GM19452 (cell line): ENCODE measurements around the gene DEGS1.
"Not testable (repeated sequence)": the region's sequence is repeated elsewhere in the genome, so short reads cannot be mapped to it uniquely, and the experiment has no call there.

Source experiments
- ATAC-seq: cut with Tn5 transposase; IDR thresholded peaks from one replicate; pipeline ENCODE4 v1.9.1; 2021; ENCODE audit not compliant: unreplicated experiment

The DEGS1 gene

DNA sequence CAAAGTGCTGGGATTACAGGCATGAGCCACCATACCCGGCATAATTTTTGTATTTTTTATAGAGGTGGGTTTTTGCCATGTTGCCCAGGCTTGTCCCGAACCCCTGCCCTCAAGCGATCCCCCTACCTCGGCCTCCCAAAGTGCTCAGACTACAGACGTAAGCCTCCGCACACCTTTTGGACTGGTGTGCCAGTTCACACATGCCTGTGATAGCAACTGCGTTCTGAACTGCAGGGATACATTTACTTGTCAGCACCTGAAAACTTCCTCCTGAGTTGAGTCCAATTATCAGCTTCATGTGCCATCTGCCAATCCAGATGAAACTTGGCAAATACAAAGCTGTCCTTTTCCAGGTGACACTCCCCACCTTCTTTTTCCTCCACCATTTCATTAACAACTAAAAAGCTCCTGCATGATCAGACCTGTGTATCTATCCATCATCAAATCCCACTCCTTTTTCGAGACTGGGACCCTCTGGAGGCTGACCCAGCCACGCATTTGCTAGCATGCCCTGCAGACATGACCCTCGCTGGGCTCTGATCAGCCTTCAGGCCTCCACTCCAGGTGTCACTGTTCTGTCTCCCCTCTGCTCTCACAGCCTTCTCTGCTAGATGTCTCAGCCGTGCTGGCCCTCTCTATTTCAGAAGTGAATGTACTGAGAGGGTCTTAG, 2.1 kb upstream of the DEGS1 start:
- ATAC-seq: no peak

DNA sequence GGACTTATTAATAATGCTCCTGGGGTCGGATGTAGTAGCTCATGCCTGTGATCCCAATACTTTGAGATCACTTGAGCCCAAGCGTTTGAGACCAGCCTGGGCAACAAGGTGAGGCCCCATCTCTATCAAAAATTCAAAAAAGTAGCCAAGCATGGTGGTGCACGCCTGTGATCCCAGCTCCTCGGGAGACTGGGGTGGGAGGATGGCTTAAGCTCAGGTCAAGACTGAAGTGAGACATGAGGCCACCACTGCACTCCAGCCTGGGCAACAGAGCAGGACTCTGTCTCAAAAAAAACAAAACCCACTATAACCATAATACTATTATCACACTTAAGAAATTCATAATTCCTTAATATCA, 1.6 kb upstream of the DEGS1 start:
- no peak for ATAC-seq

DNA sequence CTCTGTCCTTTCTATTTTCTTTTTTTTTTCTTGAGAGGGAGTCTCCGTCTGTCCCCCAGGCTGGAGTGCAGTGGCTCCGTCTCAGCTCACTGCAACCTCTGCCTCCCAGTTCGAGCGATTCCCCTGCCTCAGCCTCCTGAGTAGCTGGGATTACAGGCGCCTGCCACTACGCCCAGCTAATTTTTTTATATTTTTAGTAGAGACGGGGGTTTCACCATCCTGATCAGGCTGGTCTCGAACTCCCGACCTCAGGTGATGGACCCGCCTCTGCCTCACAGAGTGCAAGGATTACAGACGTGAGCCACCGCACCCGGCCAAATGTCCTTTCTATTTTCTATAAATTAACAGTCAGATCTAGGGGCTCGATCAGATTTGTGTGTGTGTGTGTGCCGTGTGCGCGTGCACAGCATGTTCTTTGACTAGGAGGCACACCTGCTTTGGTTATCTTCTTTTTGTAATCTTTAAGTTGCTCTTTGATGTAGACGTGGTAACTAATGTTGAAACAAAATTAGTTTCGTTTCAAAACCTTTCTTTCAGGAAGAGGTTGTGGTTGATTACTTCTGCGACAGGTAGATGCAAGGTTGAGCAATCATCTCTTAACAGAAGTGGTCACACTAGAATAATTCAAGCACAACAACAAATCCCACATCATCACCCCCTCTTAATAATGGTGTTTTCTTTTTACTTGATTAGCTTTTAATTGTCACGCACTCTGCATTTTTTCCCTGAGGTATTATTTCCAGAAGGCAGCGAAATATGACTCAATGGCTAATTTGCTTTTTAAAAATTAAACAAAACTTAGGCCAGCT, 779 bp upstream of the DEGS1 start:
- peak; percentile 44 for ATAC-seq

DNA sequence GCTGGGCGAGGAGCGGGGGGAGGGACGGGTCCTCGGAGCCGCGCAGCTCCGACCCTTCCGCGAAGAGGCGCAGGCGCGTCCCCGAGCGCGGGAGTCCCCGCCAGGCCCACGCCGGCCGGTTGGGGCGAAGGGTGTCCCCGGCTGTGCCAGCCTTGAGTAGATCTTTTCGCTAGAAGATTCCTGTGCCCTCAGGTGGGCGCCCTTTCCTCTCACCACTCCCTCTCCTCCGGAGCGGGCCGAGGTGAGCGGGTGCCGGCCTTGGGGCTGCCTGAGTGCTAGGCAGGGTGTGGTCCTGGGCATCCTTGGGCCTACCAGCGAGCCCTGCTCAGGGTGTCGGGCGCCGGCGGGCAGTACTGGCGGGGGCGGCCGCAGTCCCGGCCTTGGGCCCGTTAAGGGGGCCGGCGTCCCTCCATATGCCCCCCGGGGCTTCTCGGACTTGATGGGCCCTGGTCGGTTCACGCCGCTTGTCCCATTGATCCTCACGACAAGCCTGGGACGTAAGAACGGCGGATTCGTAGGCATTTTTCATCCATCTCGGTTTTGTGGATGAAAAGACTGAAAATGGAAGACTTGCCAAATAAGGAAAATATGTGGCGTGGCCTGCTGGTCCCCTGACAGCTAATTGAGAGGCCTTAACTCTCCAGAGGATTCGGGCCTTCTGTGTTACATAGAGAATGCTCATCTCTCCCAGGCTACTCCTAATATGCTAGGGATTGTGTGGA, 712 bp downstream of the DEGS1 start:
- peak; percentile 45 for ATAC-seq

DNA sequence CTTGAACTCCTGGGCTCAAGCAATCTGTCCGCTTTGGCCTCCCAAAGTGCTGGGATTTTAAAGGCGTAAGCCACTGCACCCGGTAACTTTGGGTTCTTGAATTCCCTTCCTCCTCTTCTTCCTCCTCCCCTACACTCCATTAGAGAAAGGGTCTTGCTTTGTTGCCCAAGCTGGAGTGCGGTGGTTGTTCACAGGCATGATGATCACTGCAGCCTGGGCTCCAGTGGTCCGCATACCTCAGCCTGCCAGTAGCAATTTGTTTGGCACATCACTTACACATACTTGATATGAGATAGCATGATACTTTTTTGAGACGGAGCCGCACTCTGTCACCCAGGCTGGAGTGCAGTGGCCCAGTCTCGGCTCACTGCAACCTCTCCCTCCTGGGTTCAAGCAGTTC, 2.2 kb downstream of the DEGS1 start:
- no peak for ATAC-seq

DNA sequence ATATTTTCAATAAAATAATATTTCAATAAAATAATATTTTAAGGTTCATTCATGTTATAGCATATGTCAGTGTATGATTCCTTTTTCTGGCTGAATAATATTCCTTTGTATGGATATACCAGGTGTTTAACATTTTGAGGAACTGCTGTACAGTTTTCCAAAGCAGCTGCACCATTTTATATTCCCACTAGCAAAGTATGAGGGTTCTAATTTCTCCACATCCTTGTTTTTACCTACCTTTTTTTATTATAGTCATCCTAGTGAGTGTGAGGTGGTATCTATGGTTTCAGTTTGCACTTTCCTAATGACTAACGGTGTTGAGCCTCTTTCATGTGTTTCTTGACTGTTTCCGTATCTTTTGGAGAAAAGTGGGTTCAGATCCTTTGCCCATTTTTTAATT, 5.2 kb downstream of the DEGS1 start:
- no peak for ATAC-seq

DNA sequence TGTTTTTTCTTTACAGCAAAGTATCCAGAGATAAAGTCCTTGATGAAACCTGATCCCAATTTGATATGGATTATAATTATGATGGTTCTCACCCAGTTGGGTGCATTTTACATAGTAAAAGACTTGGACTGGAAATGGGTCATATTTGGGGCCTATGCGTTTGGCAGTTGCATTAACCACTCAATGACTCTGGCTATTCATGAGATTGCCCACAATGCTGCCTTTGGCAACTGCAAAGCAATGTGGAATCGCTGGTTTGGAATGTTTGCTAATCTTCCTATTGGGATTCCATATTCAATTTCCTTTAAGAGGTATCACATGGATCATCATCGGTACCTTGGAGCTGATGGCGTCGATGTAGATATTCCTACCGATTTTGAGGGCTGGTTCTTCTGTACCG, 6.5 kb downstream of the DEGS1 start:
- ATAC-seq: no peak

DNA sequence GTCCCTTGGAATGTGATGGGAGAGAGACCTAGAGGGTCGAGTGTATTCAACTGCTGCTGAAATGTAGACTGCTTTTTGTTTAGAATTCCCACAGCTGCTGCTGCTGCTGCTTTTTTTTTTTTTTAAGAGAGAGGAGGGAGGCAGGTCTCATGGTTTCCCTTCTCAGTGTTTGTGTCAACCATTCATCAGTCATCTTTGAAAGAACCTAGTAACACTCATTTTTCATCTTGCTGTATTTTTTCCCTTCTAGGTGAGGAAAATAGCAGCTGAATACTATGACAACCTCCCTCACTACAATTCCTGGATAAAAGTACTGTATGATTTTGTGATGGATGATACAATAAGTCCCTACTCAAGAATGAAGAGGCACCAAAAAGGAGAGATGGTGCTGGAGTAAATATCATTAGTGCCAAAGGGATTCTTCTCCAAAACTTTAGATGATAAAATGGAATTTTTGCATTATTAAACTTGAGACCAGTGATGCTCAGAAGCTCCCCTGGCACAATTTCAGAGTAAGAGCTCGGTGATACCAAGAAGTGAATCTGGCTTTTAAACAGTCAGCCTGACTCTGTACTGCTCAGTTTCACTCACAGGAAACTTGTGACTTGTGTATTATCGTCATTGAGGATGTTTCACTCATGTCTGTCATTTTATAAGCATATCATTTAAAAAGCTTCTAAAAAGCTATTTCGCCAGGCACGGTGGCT, 9.2 kb downstream of the DEGS1 start:
- no peak for ATAC-seq

DNA sequence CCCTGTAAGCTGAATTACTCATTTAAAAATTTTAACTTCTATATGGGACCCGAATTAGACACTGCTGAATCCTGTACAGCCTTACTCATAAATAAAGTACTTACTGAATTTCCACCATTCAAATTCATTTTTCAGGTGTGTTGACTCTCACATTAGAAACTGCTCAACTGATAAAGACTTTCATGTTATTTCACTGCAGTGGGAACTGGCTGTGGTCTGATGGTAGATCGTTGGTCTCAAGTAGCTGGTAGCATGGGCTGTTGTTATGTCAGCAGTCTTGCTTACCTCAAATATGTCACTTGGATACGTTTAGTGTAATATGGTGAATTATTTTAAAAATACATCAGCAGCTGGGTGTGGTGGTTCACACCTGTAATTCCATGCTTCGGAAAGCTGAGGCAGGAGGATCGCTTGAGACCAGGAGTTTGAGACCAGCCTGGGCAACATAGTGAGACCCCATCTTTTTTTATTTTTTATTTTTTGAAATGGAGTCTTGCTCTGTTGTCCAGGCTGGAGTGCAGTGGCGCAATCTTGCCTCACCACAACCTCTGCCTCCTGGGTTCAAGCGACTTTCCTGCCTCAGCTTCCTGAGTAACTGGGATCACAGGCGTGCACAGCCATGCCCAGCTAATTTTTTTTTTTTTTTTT, 10.4 kb downstream of the DEGS1 start:
- ATAC-seq: no peak

DNA sequence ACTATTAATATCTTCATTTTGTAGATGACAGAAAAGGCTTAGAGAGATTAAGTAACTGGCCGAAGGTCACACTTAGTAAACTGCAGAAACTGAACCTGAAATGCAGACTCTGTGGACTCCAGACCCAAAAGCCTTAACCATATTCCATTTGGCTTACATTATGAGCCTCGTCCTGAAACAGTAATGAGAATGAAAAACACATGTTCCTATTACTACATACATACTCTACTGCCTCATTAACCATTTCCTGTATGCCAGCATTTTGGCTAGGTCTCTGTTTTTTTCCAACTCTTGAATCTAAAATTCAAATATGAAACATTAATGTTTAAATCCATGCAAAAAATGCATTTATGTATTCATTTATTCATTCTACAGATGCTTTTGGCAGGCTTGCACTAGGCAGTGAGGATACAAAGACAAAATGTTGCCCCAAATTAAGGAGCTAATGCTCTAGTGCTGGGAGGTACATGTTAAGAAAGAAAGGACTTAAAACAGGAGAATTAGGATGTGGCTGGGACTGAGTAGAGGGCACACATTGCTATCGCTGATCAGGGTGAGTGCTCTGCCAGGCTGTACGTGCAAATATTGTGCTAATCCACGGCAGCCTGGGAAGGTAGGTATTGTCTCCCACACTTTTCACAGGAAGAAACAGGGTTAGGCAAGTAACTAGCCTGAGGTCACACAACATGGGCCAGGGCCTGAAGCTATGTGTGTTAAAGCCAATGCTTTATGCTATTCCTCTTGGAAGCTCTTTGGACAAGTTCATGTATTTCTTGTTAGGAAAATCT, 14.0 kb downstream of the DEGS1 start:
- no peak for ATAC-seq

DNA sequence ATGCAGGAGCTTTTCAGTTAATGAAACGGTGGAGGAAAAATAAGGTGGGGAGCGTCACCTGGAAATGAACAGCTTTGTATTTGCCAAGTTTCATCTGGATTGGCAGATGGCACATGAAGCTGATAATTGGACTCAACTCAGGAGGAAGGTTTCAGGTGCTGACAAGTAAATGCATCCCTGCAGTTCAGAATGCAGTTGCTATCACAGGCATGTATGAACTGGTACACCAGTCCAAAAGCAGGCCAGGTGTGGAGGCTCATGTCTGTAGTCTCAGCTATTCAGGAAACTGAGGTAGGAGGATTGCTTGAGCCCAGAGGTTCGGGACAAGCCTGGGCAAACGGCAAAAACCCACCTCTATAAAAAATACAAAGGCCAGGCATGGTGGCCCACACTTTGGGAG, 15.5 kb downstream of the DEGS1 start:
- no peak for ATAC-seq

DNA sequence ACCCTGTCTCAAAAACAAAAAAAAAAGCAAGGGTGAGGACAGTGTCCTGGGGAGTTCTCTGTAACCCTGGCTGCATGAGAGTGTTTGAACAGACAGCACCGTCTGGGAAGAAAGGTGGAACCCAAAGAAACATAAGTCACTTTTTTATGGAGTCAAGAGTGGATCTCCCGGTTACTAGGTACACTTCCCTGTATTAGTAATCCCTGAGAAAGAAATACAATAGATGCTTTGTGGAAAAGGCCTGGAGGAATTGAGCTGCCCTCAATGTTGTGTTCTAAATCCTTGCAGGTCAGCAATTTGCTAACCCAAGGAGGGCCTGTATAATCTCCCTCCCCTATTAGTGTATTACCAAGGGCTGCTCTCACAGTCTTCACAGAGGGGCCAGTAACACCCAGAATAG, 16.6 kb downstream of the DEGS1 start:
- ATAC-seq: no peak

DNA sequence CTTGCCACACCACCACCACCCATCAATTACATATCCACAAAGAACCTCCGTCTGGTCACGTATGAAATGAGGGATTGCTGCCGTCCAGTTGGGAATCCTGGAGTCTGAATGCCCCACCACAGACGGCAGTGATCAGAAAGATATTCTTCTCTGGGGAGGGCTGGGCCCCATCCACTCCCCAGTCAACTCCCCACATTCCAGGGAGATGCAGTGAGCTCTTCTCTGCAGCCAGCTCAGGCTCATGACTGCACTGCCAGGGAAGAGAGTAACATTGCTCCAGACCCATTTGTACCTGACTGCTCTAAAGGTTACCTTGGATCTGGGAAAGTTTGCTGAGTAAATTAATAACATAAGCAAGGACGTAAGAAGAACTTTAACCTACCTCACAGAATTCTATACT, 18.3 kb downstream of the DEGS1 start:
- no peak for ATAC-seq

DNA sequence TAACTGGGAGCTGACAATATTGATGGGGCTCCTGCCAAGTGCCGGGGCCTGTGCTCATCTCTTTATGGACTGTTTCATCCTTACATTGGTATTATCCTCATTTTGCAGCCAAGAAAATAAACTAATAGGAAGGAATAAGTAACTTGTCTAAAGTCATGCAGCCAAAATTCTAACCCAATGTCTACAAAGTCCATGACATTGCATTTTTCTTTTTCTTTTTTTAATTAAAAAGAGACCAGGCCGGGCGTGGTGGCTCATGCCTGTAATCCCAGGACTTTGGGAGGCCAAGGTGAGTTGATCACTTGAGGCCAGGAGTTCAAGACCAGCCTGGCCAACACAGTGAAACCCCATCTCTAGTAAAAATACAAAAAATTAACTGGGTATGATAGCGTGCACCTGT, 18.8 kb downstream of the DEGS1 start:
- ATAC-seq: no peak

DNA sequence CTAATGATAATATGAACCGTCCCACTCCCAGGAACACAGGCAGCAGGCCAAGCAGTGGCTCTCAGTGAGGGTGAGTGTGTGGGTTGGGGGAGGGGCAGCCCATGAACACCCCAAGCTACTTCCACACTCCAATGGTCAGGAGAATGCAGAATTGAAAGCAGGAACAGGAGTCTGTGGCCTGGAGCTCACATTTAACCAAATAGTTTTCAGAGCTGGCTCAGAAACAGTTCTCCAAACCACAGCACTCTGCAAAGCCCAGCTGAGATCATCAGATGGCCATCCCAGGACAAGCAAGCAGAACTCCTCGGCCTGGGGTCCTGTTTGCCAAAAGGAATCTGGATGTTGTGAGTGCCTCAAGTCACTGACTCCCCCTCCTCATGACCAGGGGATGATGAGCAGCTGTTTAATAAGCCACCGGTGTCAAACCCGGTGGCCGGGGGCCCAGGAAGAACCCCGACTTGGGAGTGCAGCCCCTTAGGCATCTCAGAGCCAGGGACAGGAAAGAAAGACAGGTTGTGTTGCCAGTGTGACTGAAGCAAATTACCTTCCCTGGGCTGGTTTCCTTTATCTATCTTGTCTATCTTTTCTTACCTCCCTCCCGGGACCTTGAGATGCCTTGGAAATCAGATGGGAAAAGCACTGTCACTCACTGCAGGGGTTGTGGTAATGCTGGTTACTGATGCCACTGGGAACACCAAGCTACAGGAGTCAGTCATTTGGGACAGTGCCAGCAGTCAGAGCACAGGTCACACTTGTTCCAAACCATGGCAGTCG, 20.4 kb downstream of the DEGS1 start:
- peak; percentile 47 for ATAC-seq

DNA sequence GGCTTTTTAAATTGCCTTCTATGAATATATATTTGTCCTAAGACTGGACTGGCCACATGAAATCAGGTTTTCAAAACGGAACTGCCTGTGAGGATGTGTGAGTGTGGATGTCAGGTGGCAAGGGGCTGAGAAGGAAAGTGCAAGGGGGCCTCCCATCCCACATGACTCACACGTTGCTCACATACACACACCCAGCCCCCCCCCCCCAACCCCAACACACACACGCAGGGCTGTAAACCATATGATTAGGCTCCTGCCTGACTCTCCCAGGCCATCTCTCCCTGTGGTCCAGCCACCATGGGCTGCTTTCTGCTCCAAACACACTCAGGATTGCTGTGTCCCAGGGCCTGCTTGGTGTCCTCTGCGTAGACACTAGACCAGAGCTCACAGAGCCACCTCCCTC, 22.4 kb downstream of the DEGS1 start:
- no peak for ATAC-seq

DNA sequence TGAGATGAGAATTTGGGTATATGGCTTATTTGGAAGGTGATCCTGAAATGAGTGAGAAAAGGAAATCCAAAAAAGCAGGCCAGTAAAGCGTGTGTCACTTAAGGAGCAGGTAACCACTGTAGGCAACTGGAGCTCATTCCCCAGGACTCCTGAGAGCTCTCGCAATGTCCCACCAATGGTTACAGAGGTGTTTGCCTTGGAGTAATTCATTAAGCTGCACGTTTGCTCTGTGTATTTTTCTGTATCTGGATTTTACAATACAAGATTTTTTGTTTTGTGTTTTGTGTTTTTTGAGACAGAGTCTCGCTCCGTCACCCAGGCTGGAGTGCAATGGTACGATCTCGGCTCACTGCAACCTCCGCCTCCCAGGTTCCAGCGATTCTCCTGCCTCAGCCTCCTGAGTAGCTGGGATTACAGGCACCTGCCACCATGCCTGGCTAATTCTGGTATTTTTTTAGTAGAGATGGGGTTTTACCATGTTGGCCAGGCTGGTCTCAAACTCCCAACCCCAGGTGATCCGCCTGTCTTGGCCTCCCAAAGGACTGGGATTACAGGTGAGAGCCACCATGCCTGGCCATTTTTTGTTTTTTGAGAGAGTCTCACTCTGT, 23.0 kb downstream of the DEGS1 start:
- not testable (repeated sequence) for ATAC-seq

DNA sequence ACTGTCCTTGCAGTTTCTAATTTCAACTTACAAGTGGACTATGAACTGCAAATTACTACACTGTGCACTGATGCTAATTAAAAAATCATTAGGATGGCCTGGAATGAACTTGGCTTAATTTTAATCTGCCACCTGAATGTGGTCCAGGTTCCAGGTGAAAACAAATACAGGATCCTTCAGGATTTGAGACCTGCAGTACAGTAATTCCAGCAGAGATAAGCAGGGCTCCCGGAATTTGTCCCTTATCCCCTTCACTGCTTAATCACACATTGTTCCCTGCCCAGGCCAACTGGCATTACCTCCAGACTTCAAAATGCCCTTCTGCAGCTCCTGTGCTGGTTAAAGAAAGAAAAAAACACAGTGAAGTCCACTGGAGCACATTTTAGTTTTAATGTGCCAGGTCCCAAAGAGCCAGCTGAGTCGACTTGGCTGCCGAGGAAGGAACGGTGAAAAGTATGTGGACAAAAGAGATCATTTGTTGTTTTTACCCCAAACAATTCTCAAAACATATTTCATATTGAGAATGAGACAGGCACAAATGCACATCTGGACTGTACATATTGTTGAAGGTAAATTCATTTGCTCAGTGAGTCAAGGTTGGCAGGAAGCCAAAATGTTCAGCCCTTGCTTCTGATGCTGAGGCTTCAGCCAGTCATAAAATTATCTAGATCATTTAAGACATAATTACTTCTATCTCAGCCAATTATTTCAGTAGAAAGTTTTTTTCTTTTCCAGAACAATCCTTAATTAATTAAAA, 28.3 kb downstream of the DEGS1 start:
- ATAC-seq: no peak
